AG09319 (cell line): ENCODE measurements around the gene ATCAY.
"Not testable (repeated sequence)": the region's sequence is repeated elsewhere in the genome, so short reads cannot be mapped to it uniquely, and the experiment has no call there.

ENCODE experiments used
- DNase-seq: peaks from one replicate; pipeline ENCODE4 v3.0.0-alpha.2; 2010; ENCODE audit warnings: low read depth; ENCODE audit errors: extremely low read depth
- TF ChIP-seq, protein P1 (sequence below): IDR thresholded peaks from 2 replicates; pipeline ENCODE4 v1.5.1; 2011; ENCODE audit warnings: low read depth, mild to moderate bottlenecking, inconsistent platforms, low read length, moderate library complexity

ATCAY gene

DNA sequence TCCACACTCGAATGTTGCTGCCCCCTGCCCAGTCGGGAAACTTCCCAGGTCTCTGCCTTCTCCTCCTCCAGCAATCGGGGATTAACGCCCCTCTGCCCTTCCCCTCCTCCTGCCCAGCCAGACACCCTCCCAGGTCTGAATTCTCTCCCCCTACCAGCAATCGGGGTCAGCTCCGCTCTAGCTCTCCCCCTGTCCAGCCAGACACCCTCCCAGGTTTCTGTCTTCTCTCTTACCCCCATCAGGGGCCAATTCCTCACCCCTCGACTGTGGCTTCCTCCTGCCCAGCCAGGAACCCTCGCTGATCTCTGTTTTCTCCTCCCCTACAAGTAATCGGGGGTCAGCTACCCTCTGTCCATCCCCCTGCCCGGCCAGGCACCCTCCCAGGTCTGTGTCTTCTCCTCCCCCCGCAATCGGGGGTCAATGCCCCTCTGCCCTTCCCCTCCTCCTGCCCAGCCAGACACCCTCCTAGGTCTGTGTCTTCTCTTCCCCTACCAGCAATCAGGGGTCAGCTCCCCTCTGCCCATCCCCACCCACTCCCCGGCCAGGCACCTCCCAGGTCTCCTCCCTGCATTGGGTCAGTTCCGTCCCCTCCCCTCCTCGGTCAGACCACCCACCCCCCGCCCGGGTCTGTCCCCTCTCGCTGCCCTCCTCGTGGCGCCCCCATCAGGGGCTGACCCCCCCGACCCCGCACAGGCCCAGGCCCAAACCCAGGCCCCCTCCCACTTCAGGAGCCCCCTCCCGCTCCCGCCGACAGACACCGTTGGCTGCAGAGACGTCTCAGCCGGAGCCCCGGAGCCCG, 12.3 kb upstream of the ATCAY start:
- no peak for DNase-seq
- TF ChIP-seq, protein P1, sequence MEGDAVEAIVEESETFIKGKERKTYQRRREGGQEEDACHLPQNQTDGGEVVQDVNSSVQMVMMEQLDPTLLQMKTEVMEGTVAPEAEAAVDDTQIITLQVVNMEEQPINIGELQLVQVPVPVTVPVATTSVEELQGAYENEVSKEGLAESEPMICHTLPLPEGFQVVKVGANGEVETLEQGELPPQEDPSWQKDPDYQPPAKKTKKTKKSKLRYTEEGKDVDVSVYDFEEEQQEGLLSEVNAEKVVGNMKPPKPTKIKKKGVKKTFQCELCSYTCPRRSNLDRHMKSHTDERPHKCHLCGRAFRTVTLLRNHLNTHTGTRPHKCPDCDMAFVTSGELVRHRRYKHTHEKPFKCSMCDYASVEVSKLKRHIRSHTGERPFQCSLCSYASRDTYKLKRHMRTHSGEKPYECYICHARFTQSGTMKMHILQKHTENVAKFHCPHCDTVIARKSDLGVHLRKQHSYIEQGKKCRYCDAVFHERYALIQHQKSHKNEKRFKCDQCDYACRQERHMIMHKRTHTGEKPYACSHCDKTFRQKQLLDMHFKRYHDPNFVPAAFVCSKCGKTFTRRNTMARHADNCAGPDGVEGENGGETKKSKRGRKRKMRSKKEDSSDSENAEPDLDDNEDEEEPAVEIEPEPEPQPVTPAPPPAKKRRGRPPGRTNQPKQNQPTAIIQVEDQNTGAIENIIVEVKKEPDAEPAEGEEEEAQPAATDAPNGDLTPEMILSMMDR = no peak

- TF ChIP-seq, protein P1 = no peak
- DNase-seq = no peak
These were observed 11.6 kb upstream of the ATCAY start, which contains the start of gene ZFR2 for GRCh38 chr19:3868770-3869456. TSS of gene ZFR2 (minus strand) at chr19:3869038. CDS start at chr19:3869017, 21 bp downstream.

- TF ChIP-seq, protein P1 = no peak
- DNase-seq = no peak
These were observed 7.3 kb upstream of the ATCAY start for GRCh38 chr19:3873151-3873550.

GRCh38 chr19:3874695-3875094, 5.8 kb upstream of the ATCAY start:
- not testable (repeated sequence) for DNase-seq

- no peak for DNase-seq
- TF ChIP-seq, protein P1 = no peak
These were observed 829 bp upstream of the ATCAY start for GRCh38 chr19:3879656-3880055.

DNA sequence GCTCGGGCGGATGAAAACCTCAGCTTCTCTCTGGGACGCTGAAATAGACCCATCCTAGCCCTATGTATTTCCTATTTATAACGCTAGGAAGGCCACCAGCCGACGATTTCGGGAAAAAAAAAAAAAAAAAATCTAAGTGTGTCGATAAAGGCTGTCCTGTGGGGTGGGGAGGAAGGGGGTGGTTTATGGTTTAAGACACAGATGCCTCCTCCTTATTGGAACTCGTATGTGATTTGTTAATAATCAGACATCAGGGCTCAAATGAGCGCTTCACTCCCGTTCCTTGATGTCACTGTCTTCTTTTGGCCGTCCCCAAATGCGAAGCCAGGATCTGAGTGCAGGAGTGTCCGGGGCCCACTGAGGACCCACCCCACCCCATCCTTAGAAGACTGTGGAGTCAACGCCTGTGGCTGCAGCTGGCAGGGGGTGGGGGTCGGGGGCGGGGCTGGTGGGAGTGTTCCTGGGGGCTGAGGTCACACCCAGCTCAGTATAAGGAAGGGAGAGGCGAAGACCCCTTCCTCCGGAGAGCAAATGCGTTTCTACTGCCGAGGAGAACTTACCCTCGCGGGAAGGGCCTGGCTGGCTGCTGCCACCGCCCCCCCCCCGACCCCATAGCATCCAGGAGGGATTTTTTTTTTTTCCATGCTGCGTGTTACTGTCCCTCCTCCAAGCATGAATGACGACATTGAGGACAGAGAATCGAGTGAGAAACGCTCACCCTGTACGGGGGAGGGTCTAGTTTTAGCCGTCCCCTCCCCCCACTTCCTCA, 971 bp downstream of the ATCAY start:
- no peak for DNase-seq
- TF ChIP-seq, protein P1 = no peak

DNA sequence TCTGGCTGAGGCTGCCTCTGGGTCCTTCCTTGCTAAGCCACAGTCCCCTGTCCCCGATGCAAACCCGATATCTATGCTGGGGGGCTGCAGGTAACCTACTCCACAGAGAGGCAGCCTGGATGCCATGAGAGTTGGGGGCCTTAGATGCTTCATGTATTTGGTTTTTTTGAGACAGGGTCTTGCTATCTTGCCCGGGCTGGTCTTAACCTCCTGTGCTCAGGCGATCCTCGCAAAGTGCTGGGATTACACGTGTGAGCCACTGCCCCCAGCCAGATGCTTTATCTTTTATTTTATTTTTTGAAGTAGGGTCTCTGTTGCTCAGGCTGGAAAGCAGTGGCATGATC, 1.5 kb downstream of the ATCAY start:
- DNase-seq = no peak
- TF ChIP-seq, protein P1 = no peak
